Right ventricle myocardium superior (tissue), 1 donor: ENCODE results near the gene GARNL3. TPM values are rescaled to one million over a fixed set of nuclear protein-coding genes. Genes with fewer than 3 reads are reported as not detected.

Source experiments
- ATAC-seq: fragments of 200-7000 bp; cut with Tn5 transposase; one replicate; pipeline ENCODE4 v1.9.1; 2020; ENCODE audit warnings: mild to moderate bottlenecking; ENCODE audit not compliant: poor library complexity
- DNase-seq: peaks from one replicate; pipeline ENCODE4 v3.0.0-alpha.2; 2020
- intact Hi-C: fragments of 100-400 bp; cut with DNase I; formaldehyde crosslinking; loops from one replicate; pipeline ENCODE4 v1.11.2; 2022
- total RNA-seq: library from RNA; stranded (reverse); fragmentation: NEBNext Ultra II Directional; extraction: Animal tissue kit (Norgen Biotek cat#: 25700); gene quantifications from one replicate; pipeline ENCODE4 v1.2.1, GENCODE V29; 2021
- donor health status: DM: no; HTN: yes; CAD: no; lungs with severe emphysema.

GARNL3 gene
- total RNA-seq, 1 donor from 2014 or later: 12.6 TPM

DNA sequence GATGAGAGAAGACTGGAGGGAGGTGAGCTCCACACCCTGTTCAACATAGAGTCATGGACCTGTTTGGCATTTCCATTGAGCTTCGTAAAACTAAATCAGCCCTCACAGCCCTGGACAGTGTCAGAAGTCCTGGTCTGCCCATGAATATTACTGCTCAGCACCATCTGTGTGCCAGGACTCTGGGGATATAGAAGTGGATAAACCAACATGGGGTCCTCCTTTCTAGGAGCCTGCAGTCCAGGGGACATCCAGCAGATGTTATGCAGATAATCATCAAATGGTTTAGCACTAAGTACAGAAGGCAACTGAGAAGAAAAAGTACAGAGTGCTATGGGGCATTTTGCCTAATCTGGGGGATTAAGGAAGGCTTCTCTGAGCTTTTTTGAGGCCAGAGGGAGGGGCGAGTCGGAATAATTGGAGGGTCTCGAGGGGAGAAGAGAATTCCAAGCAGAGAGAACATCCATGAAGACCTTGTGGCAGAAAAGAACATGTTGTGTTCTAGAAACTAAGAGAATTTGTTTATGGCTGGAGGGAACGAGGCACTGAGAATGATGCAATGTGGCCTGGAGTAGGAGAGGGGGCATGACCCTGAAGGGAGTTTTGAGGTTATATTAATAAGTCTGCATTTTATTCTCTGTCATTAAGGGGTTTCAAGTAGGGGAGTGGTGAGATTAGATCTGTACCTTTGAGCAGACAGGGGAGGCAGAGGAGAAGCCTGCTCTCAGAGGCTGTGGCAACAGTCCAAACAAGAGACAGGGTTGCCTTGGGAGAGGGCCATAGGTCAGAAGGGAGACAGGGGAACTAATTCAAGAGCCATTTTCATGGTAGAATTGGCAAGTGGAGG lies 68.9 kb downstream of the GARNL3 start:
- DNase-seq (no peak), ATAC-seq (peak; percentile 47)
- intact Hi-C loops: no loop called here

DNA sequence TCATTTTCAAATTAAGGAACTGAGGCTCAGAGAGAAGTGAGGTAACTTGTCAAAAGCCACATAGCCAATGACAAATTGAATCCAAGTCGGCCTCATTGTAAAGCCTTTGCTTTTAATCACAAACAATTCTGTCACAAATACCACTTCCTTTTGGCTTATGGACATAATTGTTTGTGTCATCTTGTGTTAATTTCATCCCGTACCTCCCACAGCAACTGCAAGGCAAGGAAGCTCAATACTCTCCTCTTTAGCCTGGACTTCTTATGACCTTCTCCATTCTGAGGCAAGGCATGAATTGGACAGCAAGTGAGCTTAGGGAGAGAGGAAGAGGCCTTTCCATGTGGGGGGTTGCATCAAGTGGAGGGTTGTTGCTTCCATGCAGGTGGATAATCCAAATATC lies 70.2 kb downstream of the GARNL3 start:
- intact Hi-C loops: no loop called here
- no peak for DNase-seq

GRCh38 chr9:127336086-127336485 lies 71.5 kb downstream of the GARNL3 start:
- no peak for DNase-seq
- ATAC-seq: no peak
- intact Hi-C loops: no loop called here

More for the DNA sequence above, 70.2 kb downstream of the GARNL3 start:
- ATAC-seq: no peak

- intact Hi-C loops: no loop called here
- peak; percentile 63 for ATAC-seq
- DNase-seq: peak; percentile 81
These were observed 72.2 kb downstream of the GARNL3 start for GRCh38 chr9:127336506-127337352.

DNA sequence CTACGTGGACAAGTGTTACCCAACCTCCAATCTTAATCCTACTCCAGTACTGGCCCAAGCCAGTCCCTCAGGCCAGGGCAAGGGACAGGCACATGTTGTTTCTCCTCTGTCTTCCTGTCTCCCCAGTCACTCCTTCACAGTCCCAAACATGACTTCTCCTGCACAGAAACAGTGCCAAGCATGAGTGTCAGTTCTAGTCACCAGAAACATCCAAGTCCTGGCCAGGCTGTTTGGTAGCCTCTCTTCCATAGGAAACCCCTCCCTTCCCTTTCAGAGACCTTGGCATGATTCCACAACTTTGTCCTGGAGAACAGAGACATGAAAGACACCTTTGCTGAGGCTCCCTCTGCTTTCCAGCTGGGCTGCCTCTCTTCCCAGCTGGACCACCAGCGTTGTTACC lies 76.1 kb downstream of the GARNL3 start:
- ATAC-seq (peak; percentile 50), DNase-seq (no peak)
- intact Hi-C loops: no loop called here

DNA sequence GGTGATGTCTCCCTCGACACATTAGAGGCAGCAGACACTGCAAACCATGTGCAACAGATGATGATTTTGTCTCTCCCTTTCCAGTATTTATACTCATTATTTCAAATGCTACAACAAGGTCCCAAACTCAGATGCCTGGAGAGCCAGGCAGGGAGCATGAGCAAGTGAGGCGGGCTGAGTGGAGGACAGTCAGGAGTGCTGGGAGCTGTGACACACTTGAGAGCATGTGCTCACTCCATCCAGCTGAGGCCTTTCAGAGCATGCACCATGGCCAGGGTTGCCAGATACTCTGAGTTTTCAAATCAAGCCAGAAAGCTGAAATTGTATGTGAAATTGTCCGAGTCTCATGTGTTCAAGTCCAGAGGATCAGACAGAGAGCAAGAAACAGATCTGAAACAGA lies 76.6 kb downstream of the GARNL3 start:
- ATAC-seq: peak; percentile 32

DNA sequence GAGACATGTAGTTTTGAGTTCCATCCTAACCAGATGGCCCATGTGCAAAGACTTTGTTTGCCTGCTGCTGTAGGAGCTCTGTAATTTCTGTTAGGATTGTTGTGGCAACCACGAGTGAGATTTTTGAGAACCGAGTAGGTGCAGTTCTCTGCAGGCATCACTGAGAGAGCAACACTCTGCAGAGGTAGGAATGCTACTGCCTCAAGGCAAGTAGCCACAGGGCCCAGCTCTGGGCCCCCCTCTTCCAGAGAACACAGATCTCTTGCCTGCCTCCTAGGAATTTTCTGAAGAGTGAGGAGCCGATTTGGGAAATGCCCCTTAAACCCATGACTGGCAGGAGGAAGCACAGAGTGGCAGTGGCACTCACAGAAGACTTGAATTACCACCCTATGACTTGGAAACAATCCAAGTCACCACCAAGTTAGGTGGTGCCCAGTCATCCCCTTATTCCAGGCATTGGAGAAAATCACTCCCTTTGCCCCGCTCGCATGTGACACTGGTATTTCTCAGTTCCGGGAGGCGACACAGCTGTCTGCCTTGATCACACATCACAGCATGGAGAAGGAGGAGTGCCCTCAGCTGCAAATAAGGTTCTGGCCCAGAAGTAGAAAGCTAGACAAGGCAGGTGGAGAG lies 79.9 kb downstream of the GARNL3 start:
- intact Hi-C loops: no loop called here
- DNase-seq: no peak
- ATAC-seq: no peak

More for the DNA sequence above, 76.6 kb downstream of the GARNL3 start:
- intact Hi-C loops: no loop called here
- DNase-seq: no peak

DNA sequence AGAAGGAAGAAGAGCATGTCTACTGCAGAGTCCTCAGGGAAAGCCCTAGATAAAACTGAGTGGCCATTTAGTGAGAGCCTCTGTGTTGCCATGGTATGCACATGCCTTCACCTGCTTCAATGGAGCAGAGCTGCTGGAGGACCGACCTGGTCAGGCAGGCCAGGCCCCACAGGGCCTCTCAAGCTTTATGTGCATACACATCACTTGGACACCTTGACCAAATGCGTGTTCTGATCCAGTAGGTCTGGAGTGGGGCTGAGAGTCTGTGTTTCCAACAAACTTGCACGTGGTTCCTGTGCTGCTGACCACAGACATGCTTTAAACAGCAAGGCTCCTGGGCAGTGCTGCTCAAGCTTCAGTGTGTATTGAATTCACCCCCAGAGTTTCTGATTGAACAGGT lies 81.0 kb downstream of the GARNL3 start:
- ATAC-seq (no peak), DNase-seq (no peak)
- intact Hi-C loops: no loop called here

DNA sequence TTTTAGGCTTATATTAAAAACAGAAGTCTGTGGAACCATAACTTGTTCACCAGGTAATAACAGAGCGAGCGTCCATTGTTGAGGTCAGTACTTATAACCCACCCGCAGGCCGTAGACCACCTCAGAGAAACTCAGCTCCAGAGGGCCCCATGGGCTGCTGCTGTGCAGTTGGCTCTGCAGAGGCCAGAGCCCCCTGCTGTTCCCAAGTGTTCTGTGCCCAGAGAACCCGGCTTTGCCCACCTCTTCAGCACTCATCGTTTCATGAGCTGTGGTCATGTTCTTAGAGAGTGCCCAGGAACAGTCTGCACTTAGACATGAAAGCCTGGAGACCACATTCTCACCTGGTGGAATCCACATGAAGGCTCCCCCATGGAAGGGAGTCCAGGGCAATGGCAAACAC lies 82.0 kb downstream of the GARNL3 start:
- DNase-seq (no peak), ATAC-seq (no peak)
- intact Hi-C loops: no loop called here

DNA sequence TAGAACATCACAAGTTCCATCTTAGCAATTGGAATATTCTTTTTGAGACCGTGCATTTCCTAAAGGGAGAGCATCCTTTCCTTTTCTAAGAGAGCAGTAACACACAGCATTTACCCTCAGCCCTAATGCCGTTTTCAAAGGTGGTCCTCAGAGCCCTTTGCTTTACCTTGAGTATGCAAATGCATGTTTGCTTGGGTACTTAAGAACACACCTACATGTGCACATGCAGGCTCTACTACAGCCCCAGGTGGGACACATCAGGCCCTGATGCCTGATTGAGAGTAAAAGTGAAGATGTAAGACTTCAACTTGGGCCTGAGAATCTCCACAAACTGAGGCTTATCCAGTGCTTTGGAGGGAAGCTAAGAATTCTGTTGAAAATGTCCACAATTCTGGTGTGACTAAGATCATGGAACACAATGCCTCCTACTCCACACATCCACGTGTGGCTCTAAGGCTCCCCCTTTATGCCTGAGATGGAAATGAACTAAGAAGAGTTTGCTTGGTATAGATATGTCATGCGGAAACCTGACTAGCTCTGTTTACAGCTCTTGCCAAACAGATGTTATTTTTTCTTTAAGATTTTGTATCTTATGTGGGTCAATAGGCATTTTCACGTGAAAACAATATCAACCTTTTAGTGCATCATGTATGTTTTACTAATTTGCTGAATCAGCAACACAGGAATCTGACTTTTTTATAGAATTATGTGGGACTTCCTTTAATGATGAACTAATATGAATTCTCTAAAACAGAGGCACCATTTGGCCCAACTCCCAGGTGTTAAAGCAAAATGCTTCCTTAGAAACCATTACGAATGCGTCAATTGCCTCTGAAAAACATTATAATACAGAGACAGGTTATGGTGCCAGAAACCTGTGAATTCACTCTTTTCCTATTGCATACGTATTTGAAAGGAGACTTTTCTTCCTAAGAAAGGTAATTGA lies 83.5 kb downstream of the GARNL3 start:
- intact Hi-C loops: no loop called here
- DNase-seq: no peak

GRCh38 chr9:127349483-127350113 lies 85.0 kb downstream of the GARNL3 start:
- ATAC-seq: no peak
- DNase-seq: no peak
- intact Hi-C loops: no loop called here

More for the DNA sequence above, 83.5 kb downstream of the GARNL3 start:
- ATAC-seq: no peak

DNA sequence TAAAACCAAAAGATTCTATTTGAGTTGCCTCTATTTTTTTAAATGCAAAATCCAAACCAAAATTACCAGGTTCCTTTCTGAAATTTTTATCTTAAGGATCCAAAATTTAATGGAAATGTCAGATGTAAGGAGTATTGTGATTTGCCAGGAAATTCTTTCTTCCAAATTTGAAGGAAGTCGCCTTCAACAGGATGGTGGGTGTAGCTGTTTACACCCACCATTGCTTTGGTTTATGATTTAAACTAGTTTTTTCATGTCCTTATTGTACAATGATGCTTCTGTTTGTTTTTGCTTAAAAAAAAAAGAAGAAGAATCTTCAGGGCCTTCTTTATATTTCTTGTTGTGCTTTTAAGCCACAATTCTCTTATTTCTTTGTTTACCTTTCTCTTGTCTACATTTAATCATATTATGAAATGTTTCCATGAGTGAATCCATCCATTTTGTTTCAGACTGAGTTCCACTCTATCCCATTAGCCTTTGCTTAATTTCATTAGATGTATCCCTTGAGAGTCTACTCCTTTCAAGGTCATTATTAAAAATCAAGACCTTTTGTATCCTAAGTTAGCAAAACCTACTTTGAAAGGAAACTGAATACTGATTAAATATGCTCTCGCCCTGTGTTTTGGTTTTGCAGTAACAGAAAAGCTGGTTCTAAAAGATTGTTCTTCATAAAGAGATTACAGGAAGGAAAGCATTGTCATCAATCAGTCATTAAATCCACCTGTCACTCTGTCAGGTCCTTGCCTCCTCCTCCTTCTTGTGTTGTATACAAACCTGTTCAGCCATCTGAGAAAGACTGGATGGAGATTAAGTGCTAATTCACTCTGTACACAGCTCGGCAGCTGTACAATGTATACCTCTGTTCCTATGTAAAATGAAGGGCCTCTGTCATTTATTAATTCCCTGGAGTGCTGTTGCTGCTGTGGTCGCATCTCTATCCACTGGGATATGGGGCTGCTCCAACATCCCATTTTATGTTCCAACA lies 86.9 kb downstream of the GARNL3 start:
- ATAC-seq: no peak
- DNase-seq: no peak
- intact Hi-C loops: no loop called here

DNA sequence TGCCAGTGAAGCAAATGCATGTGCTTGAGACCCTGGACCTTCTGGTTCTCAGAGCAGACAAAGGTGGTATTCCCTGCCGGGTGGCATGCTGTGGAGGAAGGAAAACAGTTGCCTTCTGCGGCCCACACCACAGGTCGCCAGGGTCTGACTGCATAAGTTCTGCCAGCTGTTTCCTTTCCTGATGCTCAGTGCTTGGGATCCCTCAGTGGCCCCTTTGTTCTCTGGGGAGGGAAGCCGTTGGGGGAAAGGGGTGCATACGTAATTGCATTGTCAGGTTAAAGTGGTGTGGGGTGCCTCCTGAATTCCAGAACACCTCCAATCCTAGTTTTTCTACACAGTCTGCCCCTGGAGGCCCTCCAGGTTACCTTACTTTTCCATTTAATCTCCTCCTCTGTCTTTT lies 89.3 kb downstream of the GARNL3 start:
- DNase-seq (no peak), ATAC-seq (no peak)
- intact Hi-C loops: no loop called here

DNA sequence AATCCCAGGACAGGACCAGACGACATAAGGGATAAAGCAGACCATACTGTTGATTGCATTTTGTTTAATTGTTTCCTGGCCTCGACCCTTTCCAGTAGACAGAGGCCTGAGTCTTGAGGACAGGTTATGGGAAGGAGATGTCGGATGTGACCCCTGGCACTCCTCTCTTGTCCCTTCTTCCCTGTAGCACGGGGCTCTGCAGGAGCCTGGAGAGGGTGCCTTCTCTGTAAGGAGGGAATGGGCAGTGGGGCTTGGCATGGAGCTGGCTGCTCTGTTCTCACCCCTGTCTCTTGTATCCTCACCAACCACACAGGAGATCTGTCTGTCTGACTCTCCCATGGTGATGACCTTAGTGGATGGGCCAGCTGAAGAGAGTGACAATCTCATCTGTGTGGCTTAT lies 92.3 kb downstream of the GARNL3 start:
- DNase-seq: no peak
- intact Hi-C loops: no loop called here
- no peak for ATAC-seq

GRCh38 chr9:127358023-127358535 lies 93.5 kb downstream of the GARNL3 start:
- DNase-seq (no peak), ATAC-seq (no peak)
- intact Hi-C loops: no loop called here

- DNase-seq (no peak), ATAC-seq (no peak)
- intact Hi-C loops: no loop called here
These were observed 94.2 kb downstream of the GARNL3 start for GRCh38 chr9:127358770-127359169.

- intact Hi-C loops: no loop called here
- no peak for DNase-seq
- peak; percentile 49 for ATAC-seq
These were observed 95.7 kb downstream of the GARNL3 start for GRCh38 chr9:127360250-127360649.
